Eye (tissue), 1 donor: Measurements from ENCODE around the gene NXPE3.
"Not testable (repeated sequence)": the region's sequence is repeated elsewhere in the genome, so short reads cannot be mapped to it uniquely, and the experiment has no call there.

ENCODE experiments used
- DNase-seq: peaks from one replicate; pipeline ENCODE4 v3.0.0-alpha.2; 2015

The NXPE3 gene

GRCh38 chr3:101779047-101779821 lies at the start of gene NXPE3:
Gene NXPE3, plus strand, starts transcription at chr3:101779211. Its CDS starts 6,386 bp downstream, at chr3:101785597.
- DNase-seq = peak; percentile 95

GRCh38 chr3:101729586-101729985 lies 49.4 kb upstream of the NXPE3 start:
- no peak for DNase-seq

- no peak for DNase-seq
Observed at GRCh38 chr3:101730839-101731238, 48.2 kb upstream of the NXPE3 start.

GRCh38 chr3:101732240-101732641 lies 46.8 kb upstream of the NXPE3 start:
- DNase-seq = no peak

GRCh38 chr3:101735833-101736232 lies 43.2 kb upstream of the NXPE3 start:
- DNase-seq = no peak

- DNase-seq = not testable (repeated sequence)
Observed at GRCh38 chr3:101741914-101742313, 37.1 kb upstream of the NXPE3 start.

- no peak for DNase-seq
Observed at GRCh38 chr3:101744811-101745210, 34.2 kb upstream of the NXPE3 start.

GRCh38 chr3:101745934-101746333 lies 33.1 kb upstream of the NXPE3 start:
- DNase-seq = not testable (repeated sequence)

GRCh38 chr3:101753386-101754113 lies 25.5 kb upstream of the NXPE3 start:
- not testable (repeated sequence) for DNase-seq

GRCh38 chr3:101758224-101758623 lies 20.8 kb upstream of the NXPE3 start:
- no peak for DNase-seq

GRCh38 chr3:101762041-101762646 lies 16.9 kb upstream of the NXPE3 start:
- DNase-seq = no peak

- DNase-seq = not testable (repeated sequence)
Observed at GRCh38 chr3:101777745-101778281, 1.2 kb upstream of the NXPE3 start.

- no peak for DNase-seq
Observed at GRCh38 chr3:101778385-101779046, 495 bp upstream of the NXPE3 start.

- DNase-seq = no peak
Observed at GRCh38 chr3:101779822-101780381, 891 bp downstream of the NXPE3 start.

- DNase-seq = peak; percentile 15
Observed at GRCh38 chr3:101780661-101781060, 1.6 kb downstream of the NXPE3 start.

- no peak for DNase-seq
Observed at GRCh38 chr3:101781166-101781565, 2.2 kb downstream of the NXPE3 start.

GRCh38 chr3:101784855-101785613 lies 6.0 kb downstream of the NXPE3 start:
- no peak for DNase-seq

GRCh38 chr3:101791778-101792177 lies 12.8 kb downstream of the NXPE3 start:
- no peak for DNase-seq

GRCh38 chr3:101796077-101796680 lies 17.2 kb downstream of the NXPE3 start:
- DNase-seq = no peak

- DNase-seq = no peak
Observed at GRCh38 chr3:101801174-101801573, 22.2 kb downstream of the NXPE3 start.

- DNase-seq = no peak
Observed at GRCh38 chr3:101802179-101802578, 23.2 kb downstream of the NXPE3 start.
